SK-N-SH treated with all-trans-retinoic acid at 6 μM for 48 hours (cell line): Measurements from ENCODE around the gene CDKN2B-AS1.

ENCODE experiments used
- ARNTL ChIP-seq: fragments of 450-650 bp; formaldehyde crosslinking; IDR thresholded peaks from 2 replicates; pipeline ENCODE4 v1.5.0; 2020; ENCODE audit warnings: low read depth, mild to moderate bottlenecking, moderate library complexity, borderline replicate concordance
- CREB5 ChIP-seq: fragments of 250-450 bp; sonication (Bioruptor Pico); IDR thresholded peaks from 2 replicates; pipeline ENCODE4 v1.5.1; 2020; ENCODE audit warnings: low read depth, mild to moderate bottlenecking, moderate library complexity
- CSRNP3 ChIP-seq: fragments of 250-450 bp; sonication (Bioruptor Pico); IDR thresholded peaks from 2 replicates; pipeline ENCODE4 v1.5.1; 2021; ENCODE audit warnings: mild to moderate bottlenecking, moderate library complexity
- PATZ1 ChIP-seq: fragments of 250-450 bp; sonication (Bioruptor Pico); IDR thresholded peaks from 2 replicates; pipeline ENCODE4 v1.8.0; 2020; ENCODE audit warnings: mild to moderate bottlenecking, moderate library complexity, borderline replicate concordance
- PPARA ChIP-seq: fragments of 250-450 bp; sonication (Bioruptor Pico); IDR thresholded peaks from 2 replicates; pipeline ENCODE4 v1.5.0; 2020; ENCODE audit warnings: mild to moderate bottlenecking, borderline replicate concordance
- RARB ChIP-seq: fragments of 250-450 bp; sonication (Bioruptor Pico); IDR thresholded peaks from 2 replicates; pipeline ENCODE4 v1.8.0; 2021; ENCODE audit warnings: mild to moderate bottlenecking, moderate library complexity
- TOX ChIP-seq: fragments of 250-450 bp; sonication (Bioruptor Pico); IDR thresholded peaks from 2 replicates; pipeline ENCODE4 v1.8.0; 2021; ENCODE audit warnings: mild to moderate bottlenecking, moderate library complexity, borderline replicate concordance
- TSHZ2 ChIP-seq: fragments of 250-450 bp; sonication (Bioruptor Pico); IDR thresholded peaks from 2 replicates; pipeline ENCODE4 v1.5.0; 2020; ENCODE audit warnings: mild to moderate bottlenecking, moderate library complexity
- ZC3H10 ChIP-seq: fragments of 250-450 bp; sonication (Bioruptor Pico); IDR thresholded peaks from 2 replicates; pipeline ENCODE4 v1.5.1; 2021; ENCODE audit warnings: mild to moderate bottlenecking, moderate library complexity
- ZFP3 ChIP-seq: fragments of 250-450 bp; sonication (Bioruptor Pico); IDR thresholded peaks from 2 replicates; pipeline ENCODE4 v1.5.0; 2020; ENCODE audit warnings: mild to moderate bottlenecking, moderate library complexity
- ZFP30 ChIP-seq: fragments of 450-650 bp; formaldehyde crosslinking; IDR thresholded peaks from 2 replicates; pipeline ENCODE4 v1.5.0; 2022; ENCODE audit warnings: mild to moderate bottlenecking, moderate library complexity
- ZNF565 ChIP-seq: fragments of 450-650 bp; formaldehyde crosslinking; conservative IDR thresholded peaks from 2 replicates; pipeline ENCODE4 v1.5.0; 2020; ENCODE audit warnings: low read depth, mild to moderate bottlenecking, moderate library complexity
- ZNF70 ChIP-seq: fragments of 450-650 bp; formaldehyde crosslinking; IDR thresholded peaks from 2 replicates; pipeline ENCODE4 v1.5.0; 2020; ENCODE audit warnings: mild to moderate bottlenecking, moderate library complexity
- ZNF8 ChIP-seq: fragments of 450-650 bp; formaldehyde crosslinking; IDR thresholded peaks from 2 replicates; pipeline ENCODE4 v1.5.0; 2020; ENCODE audit warnings: mild to moderate bottlenecking, moderate library complexity

- TF ChIP-seq PATZ1 (CRISPR knock-in tag): no peak
- TF ChIP-seq ZNF565 (CRISPR knock-in tag): no peak
- no peak for TF ChIP-seq TOX
- no peak for TF ChIP-seq ZFP3
- TF ChIP-seq ARNTL: no peak
- no peak for TF ChIP-seq TSHZ2 (CRISPR knock-in tag)
- no peak for TF ChIP-seq CSRNP3 (CRISPR knock-in tag)
- TF ChIP-seq PPARA (CRISPR knock-in tag): no peak
- no peak for TF ChIP-seq CREB5 (CRISPR knock-in tag)
- no peak for TF ChIP-seq ZC3H10
- no peak for TF ChIP-seq ZNF70 (CRISPR knock-in tag)
- TF ChIP-seq RARB: no peak
- no peak for TF ChIP-seq ZNF8 (CRISPR knock-in tag)
- no peak for TF ChIP-seq ZFP30 (CRISPR knock-in tag)
Measured at GRCh38 chr9:21997480-21997879, 2.9 kb downstream of the CDKN2B-AS1 start.
